GM18499 (cell line): ENCODE measurements around the gene SGSH.

ENCODE experiments used
- ATAC-seq: cut with Tn5 transposase; IDR thresholded peaks from one replicate; pipeline ENCODE4 v1.9.1; 2021; ENCODE audit warnings: moderate number of reproducible peaks; ENCODE audit not compliant: insufficient read depth, unreplicated experiment

SGSH gene

GRCh38 chr17:80229011-80229410 lies 8.9 kb upstream of the SGSH start:
- ATAC-seq: no peak

GRCh38 chr17:80228477-80228876 lies 8.3 kb upstream of the SGSH start:
- ATAC-seq: no peak

- no peak for ATAC-seq
Observed at GRCh38 chr17:80227666-80228065, 7.5 kb upstream of the SGSH start.

- no peak for ATAC-seq
Observed at GRCh38 chr17:80227156-80227555, 7.0 kb upstream of the SGSH start.

GRCh38 chr17:80225230-80225629 lies 5.1 kb upstream of the SGSH start:
- no peak for ATAC-seq

GRCh38 chr17:80224683-80225082 lies 4.5 kb upstream of the SGSH start:
- ATAC-seq: no peak

GRCh38 chr17:80223838-80224497 lies 3.8 kb upstream of the SGSH start:
- no peak for ATAC-seq

- ATAC-seq: no peak
Observed at GRCh38 chr17:80223142-80223815, 3.1 kb upstream of the SGSH start.

- no peak for ATAC-seq
Observed at GRCh38 chr17:80222376-80223141, 2.4 kb upstream of the SGSH start.

GRCh38 chr17:80221351-80222105 lies 1.4 kb upstream of the SGSH start:
- ATAC-seq: no peak

GRCh38 chr17:80220736-80221215 lies 643 bp upstream of the SGSH start:
- no peak for ATAC-seq

- peak; percentile 7 for ATAC-seq
Observed at GRCh38 chr17:80219763-80220053, 425 bp downstream of the SGSH start.

GRCh38 chr17:80219013-80219762 lies 945 bp downstream of the SGSH start:
- ATAC-seq: peak; percentile 52

- no peak for ATAC-seq
Observed at GRCh38 chr17:80218391-80218790, 1.7 kb downstream of the SGSH start.

GRCh38 chr17:80217703-80218362 lies 2.3 kb downstream of the SGSH start:
- ATAC-seq: no peak

- no peak for ATAC-seq
Observed at GRCh38 chr17:80216473-80217456, 3.4 kb downstream of the SGSH start.

- ATAC-seq: no peak
Observed at GRCh38 chr17:80214878-80215210, 5.3 kb downstream of the SGSH start.

GRCh38 chr17:80214012-80214877 lies 5.9 kb downstream of the SGSH start:
- ATAC-seq: no peak
